ENCODE data around the gene RMI2. TPM values are rescaled to one million over a fixed set of nuclear protein-coding genes. Genes with fewer than 3 reads are reported as not detected.

Gene RMI2
- total and polyA plus RNA-seq, 4 donors = 0.28 to 8.5 (median 0.83) TPM

DNA sequence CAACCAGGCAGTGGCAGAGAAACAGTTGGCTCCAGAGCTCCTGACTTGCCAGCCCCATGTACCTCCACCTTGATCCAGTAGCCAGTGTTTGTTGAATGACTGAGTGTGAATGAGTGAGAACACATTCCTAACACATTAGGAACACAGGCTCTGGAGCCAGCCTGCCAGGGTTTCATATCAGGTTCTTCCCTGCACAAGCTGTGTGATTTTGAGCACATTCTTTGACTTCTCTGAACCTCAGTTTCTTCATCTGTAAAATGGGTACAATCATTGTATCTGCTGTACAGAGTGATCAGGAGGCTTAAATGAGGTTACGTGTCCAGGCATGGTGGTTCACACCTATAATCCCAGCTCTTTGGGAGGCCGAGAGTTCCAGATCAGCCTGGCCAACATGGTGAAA lies 13.3 kb upstream of the RMI2 start:
- Histone ChIP-seq H3K27me3 (ENCODE audit: control insufficient read depth in 4 of 4, insufficient read depth in 4 of 4, low read length in 3 of 4) (no peaks in the 10 kb centered on the region), H3K9ac (ENCODE audit: low read depth in 1 of 2, low read length in 2 of 2) (no peak overlapping the region), H3K9me3 (ENCODE audit: control insufficient read depth in 4 of 4, low read length in 3 of 4) (no peaks in the 10 kb centered on the region), H3K4me1 (ENCODE audit: control insufficient read depth in 4 of 4, insufficient read depth in 4 of 4, low read length in 3 of 4) (no peaks in the 10 kb centered on the region), H3K36me3 (ENCODE audit: control insufficient read depth in 4 of 4, insufficient read depth in 3 of 4, low read depth in 1 of 4, low read length in 3 of 4) (no peaks in the 10 kb centered on the region), H3K4me3 (ENCODE audit: low read depth in 1 of 3, low read length in 3 of 3) (no peak overlapping the region), H3K27ac (ENCODE audit: low read depth in 1 of 2, low read length in 2 of 2) (no peak overlapping the region)
- 96% methylated on average over 2 of the region's 2 CpGs for WGBS
- no peak for TF ChIP-seq RAD21 (IDR thresholded peaks at IDR 0.05)
- no peak for TF ChIP-seq FOXA2 (IDR thresholded peaks at IDR 0.05)
- TF ChIP-seq HNF4A (conservative IDR thresholded peaks at IDR 0.05) = no peak
- TF ChIP-seq, protein P1, sequence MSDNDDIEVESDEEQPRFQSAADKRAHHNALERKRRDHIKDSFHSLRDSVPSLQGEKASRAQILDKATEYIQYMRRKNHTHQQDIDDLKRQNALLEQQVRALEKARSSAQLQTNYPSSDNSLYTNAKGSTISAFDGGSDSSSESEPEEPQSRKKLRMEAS (IDR thresholded peaks at IDR 0.05) = no peak
- no peak for TF ChIP-seq JUND (IDR thresholded peaks at IDR 0.05)
- no peak for TF ChIP-seq SP1 (IDR thresholded peaks at IDR 0.05)
- TF ChIP-seq NR2F2 (IDR thresholded peaks at IDR 0.05) = no peak
- no peak for TF ChIP-seq EGR1 (IDR thresholded peaks at IDR 0.05; ENCODE audit: low read depth in 2 of 2)
- TF ChIP-seq, protein P2, sequence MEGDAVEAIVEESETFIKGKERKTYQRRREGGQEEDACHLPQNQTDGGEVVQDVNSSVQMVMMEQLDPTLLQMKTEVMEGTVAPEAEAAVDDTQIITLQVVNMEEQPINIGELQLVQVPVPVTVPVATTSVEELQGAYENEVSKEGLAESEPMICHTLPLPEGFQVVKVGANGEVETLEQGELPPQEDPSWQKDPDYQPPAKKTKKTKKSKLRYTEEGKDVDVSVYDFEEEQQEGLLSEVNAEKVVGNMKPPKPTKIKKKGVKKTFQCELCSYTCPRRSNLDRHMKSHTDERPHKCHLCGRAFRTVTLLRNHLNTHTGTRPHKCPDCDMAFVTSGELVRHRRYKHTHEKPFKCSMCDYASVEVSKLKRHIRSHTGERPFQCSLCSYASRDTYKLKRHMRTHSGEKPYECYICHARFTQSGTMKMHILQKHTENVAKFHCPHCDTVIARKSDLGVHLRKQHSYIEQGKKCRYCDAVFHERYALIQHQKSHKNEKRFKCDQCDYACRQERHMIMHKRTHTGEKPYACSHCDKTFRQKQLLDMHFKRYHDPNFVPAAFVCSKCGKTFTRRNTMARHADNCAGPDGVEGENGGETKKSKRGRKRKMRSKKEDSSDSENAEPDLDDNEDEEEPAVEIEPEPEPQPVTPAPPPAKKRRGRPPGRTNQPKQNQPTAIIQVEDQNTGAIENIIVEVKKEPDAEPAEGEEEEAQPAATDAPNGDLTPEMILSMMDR (IDR thresholded peaks at IDR 0.05; ENCODE audit: low read depth, low read length, missing input control) = no peak
- TF ChIP-seq TAF1 (conservative IDR thresholded peaks at IDR 0.05) = no peak
- TF ChIP-seq, protein P3, sequence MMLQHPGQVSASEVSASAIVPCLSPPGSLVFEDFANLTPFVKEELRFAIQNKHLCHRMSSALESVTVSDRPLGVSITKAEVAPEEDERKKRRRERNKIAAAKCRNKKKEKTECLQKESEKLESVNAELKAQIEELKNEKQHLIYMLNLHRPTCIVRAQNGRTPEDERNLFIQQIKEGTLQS (IDR thresholded peaks at IDR 0.05) = no peak
- TF ChIP-seq FOXA1 (IDR thresholded peaks at IDR 0.05) = no peak
- TF ChIP-seq, protein P4, sequence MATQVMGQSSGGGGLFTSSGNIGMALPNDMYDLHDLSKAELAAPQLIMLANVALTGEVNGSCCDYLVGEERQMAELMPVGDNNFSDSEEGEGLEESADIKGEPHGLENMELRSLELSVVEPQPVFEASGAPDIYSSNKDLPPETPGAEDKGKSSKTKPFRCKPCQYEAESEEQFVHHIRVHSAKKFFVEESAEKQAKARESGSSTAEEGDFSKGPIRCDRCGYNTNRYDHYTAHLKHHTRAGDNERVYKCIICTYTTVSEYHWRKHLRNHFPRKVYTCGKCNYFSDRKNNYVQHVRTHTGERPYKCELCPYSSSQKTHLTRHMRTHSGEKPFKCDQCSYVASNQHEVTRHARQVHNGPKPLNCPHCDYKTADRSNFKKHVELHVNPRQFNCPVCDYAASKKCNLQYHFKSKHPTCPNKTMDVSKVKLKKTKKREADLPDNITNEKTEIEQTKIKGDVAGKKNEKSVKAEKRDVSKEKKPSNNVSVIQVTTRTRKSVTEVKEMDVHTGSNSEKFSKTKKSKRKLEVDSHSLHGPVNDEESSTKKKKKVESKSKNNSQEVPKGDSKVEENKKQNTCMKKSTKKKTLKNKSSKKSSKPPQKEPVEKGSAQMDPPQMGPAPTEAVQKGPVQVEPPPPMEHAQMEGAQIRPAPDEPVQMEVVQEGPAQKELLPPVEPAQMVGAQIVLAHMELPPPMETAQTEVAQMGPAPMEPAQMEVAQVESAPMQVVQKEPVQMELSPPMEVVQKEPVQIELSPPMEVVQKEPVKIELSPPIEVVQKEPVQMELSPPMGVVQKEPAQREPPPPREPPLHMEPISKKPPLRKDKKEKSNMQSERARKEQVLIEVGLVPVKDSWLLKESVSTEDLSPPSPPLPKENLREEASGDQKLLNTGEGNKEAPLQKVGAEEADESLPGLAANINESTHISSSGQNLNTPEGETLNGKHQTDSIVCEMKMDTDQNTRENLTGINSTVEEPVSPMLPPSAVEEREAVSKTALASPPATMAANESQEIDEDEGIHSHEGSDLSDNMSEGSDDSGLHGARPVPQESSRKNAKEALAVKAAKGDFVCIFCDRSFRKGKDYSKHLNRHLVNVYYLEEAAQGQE (IDR thresholded peaks at IDR 0.05) = no peak
- no peak for TF ChIP-seq HNF4G (IDR thresholded peaks at IDR 0.05)
- no peak for TF ChIP-seq RXRA (IDR thresholded peaks at IDR 0.05)
- TF ChIP-seq YY1 (IDR thresholded peaks at IDR 0.05) = no peak
- TF ChIP-seq GABPA (IDR thresholded peaks at IDR 0.05 in 1 of 2, conservative IDR thresholded peaks at IDR 0.05 in 1 of 2) = no peak
- TF ChIP-seq, protein P5, sequence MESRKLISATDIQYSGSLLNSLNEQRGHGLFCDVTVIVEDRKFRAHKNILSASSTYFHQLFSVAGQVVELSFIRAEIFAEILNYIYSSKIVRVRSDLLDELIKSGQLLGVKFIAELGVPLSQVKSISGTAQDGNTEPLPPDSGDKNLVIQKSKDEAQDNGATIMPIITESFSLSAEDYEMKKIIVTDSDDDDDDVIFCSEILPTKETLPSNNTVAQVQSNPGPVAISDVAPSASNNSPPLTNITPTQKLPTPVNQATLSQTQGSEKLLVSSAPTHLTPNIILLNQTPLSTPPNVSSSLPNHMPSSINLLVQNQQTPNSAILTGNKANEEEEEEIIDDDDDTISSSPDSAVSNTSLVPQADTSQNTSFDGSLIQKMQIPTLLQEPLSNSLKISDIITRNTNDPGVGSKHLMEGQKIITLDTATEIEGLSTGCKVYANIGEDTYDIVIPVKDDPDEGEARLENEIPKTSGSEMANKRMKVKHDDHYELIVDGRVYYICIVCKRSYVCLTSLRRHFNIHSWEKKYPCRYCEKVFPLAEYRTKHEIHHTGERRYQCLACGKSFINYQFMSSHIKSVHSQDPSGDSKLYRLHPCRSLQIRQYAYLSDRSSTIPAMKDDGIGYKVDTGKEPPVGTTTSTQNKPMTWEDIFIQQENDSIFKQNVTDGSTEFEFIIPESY (IDR thresholded peaks at IDR 0.05) = no peak
- DNase-seq (ENCODE audit: low spot score) = no peak

Measured in liver (tissue), 9 donors.